GM18858 (cell line): ENCODE data around the gene INPPL1.
A peak's percentile ranks its signal among the peaks of the same experiment; 100 is the strongest.

Experiments used
- ATAC-seq: cut with Tn5 transposase; IDR thresholded peaks from one replicate; pipeline ENCODE4 v1.9.1; 2021; ENCODE audit not compliant: unreplicated experiment

INPPL1 gene

DNA sequence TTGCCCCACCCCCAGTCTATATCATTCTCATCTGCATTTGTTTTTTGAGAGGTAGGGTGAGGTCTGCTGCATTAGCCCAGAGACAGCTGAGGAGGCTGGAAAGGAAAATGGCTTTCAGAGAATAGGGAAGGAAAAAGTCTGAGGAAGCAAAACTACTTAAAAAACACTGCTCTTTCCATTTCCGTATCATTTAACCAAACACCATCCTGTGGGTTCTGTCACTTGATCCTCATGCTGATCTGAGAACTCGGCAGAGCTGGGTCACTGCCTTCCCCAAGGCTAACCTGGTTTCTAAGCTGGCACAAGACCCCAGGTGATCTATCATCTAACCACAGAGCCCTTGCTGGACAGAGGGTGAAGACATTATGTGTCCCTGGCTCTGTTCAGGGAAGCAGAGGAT, 6.7 kb upstream of the INPPL1 start:
- no peak for ATAC-seq

DNA sequence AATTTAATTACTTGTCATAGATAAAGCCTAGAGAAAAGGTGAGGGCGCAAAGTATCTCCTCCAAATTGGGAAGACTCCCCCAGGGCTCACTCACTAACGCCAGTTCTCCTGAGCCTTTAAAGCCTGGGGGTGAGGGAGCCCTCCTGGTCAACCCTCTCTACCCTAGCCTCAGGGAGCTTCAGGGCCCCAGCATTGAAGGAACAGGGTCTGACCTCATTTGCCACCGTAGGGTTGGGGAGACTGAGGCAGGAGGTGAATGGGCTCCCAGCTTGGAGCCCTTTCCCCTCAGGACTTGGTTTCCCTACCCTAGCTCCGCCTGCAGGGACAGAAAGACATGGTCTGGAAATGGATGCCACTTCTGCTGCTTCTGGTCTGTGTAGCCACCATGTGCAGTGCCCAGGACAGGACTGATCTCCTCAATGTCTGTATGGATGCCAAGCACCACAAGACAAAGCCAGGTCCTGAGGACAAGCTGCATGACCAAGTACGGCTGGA, 6.3 kb upstream of the INPPL1 start:
- no peak for ATAC-seq

DNA sequence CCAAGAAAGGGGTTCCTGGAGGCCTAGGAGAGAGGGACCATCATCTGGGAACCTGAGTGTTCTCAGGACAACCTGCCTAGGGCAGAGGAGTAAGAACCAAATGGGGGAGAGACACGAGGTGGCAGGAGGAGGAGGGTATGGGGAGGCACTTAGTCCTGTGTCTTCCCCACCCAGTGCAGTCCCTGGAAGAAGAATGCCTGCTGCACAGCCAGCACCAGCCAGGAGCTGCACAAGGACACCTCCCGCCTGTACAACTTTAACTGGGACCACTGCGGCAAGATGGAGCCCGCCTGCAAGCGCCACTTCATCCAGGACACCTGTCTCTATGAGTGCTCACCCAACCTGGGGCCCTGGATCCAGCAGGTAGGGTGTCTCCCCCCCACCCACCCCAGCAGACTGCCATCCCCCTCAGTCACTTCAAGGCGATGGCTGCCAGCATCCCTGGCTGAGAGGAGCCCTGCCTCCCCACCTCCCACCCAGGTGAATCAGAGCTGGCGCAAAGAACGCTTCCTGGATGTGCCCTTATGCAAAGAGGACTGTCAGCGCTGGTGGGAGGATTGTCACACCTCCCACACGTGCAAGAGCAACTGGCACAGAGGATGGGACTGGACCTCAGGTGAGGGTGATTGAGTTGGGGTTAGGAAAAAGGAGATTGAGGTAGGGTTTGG, 3.7 kb upstream of the INPPL1 start:
- ATAC-seq = no peak

DNA sequence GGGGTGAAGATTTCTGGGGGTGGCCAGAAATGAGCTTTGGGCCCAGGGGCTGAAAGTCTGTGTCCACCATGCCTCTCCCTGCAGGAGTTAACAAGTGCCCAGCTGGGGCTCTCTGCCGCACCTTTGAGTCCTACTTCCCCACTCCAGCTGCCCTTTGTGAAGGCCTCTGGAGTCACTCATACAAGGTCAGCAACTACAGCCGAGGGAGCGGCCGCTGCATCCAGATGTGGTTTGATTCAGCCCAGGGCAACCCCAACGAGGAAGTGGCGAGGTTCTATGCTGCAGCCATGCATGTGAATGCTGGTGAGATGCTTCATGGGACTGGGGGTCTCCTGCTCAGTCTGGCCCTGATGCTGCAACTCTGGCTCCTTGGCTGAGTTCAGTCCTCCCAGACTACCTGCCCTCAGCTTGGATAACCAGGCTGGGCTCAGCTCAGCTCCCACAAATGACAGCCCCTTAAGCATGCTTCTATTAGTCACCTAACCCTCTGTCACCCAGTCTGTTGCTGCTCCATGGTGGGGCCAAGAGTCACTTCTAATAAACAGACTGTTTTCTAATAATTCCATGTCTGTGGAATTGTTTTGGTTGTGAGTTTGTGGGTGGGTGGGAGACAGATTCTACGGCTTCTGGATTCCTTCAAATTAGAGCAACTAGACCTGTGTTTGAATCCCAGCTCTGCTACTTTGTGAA, 3.0 kb upstream of the INPPL1 start:
- ATAC-seq = no peak

DNA sequence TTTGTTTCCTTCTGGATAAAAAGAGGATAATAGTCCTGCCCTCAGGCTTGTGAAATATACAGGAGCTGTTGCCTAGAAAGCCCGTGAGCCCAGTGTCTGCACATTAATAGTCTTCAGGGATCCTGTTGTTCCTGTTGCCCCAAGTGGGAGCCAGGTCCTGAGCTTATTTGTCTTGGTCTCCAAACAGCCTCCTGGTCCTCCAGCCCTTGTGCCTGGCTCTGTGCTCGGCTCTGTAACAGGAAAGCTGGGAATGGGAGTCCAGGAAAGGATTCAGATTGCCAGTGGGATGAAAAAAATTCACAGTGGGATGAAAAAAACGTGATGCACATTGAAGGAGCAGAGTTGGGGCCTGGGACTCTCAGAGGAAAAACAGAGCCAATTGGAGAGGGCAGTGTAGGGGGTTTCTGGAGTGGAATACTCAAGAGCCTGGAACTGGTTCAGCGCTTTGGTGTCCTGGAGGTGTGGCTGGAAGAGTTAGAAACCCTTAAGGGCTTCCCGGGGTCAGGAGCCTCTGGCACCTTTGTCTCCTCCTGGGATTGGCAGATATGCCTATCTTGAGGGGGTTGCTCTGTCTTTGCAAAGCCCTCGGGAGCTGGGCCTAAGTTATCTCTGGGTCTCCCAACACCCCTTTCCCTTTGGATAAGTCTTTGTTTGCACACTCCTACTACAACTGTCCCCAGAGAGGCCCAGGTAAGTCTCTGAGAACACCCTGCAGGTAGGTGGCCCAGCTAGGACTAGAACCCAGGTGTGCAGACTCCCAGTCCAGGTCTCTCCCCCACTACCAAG, 2.3 kb upstream of the INPPL1 start:
- ATAC-seq = no peak

- peak; percentile 62 for ATAC-seq
Measured at GRCh38 chr11:72222907-72223614, 1.5 kb upstream of the INPPL1 start.

GRCh38 chr11:72223615-72224563, 678 bp upstream of the INPPL1 start:
- peak; percentile 20 for ATAC-seq

DNA sequence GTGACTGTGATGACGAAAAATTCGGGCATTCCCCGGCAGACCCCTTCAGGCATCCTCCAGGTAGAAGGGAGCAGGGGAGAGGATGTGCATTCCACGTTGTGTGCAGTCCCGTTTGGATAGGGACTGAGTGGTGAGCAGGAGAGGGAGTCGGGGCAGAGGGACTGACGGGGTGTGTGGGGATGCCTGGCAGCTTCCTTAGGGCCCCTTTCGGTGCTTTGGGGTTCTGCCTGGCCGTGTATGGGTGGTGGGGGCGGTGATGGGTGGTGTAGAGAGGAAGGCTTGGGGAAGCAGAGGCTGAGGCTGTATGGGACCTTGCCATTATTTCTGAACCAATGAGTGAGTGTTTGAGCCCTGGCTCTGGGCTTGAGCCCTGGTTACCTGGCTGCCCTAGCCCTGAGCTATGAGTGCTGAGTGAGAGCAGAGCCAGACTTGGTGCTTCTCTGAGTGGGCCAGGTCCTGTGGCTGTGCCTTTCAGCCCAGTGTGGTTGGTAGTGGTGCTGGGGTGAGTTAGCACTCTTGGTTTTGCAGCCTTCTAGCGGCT, 914 bp downstream of the INPPL1 start:
- no peak for ATAC-seq

GRCh38 chr11:72226701-72227100, 2.1 kb downstream of the INPPL1 start:
- ATAC-seq = no peak

GRCh38 chr11:72227316-72228228, 3.0 kb downstream of the INPPL1 start:
- no peak for ATAC-seq

GRCh38 chr11:72228229-72228843, 3.8 kb downstream of the INPPL1 start:
- no peak for ATAC-seq

DNA sequence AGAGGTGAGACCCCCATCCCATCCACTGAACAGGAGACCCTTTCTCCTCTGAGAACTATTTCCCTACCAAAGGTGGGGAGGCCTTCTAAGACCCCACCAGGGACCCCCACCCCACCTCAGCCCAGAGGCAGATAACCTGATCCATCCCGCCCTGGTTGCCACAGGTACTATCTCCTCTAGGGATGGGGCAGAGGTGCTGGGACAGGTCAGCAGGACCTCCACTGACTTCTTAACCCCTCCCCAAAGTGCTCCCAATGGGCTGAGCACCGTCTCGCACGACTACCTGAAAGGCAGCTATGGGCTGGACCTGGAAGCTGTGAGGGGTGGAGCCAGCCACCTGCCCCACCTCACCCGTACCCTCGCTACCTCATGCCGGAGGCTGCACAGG, 4.3 kb downstream of the INPPL1 start:
- no peak for ATAC-seq

DNA sequence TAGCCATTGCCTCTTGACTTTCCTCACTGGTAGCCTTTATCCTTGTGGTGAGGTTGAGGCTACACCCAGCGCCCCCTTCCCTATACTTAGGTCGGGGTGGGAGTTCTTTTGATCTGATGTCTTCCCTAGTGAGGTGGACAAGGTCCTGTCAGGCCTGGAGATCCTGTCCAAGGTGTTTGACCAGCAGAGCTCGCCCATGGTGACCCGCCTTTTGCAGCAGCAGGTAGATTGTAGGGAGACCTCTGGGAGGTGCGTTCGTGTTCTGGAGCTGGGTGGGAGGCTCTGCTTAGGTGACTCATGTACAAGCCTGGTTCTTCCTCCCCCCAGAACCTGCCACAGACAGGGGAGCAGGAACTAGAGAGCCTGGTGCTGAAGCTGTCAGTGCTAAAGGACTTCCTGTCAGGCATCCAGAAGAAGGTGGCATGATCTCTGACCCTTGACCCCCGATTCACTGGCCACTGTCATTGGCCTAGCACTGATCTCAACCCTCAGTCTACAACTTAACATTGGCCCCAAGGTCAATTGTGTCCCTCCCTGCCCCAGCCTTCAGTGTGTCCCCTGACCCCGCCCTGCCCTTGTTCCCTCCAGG, 4.9 kb downstream of the INPPL1 start:
- no peak for ATAC-seq

DNA sequence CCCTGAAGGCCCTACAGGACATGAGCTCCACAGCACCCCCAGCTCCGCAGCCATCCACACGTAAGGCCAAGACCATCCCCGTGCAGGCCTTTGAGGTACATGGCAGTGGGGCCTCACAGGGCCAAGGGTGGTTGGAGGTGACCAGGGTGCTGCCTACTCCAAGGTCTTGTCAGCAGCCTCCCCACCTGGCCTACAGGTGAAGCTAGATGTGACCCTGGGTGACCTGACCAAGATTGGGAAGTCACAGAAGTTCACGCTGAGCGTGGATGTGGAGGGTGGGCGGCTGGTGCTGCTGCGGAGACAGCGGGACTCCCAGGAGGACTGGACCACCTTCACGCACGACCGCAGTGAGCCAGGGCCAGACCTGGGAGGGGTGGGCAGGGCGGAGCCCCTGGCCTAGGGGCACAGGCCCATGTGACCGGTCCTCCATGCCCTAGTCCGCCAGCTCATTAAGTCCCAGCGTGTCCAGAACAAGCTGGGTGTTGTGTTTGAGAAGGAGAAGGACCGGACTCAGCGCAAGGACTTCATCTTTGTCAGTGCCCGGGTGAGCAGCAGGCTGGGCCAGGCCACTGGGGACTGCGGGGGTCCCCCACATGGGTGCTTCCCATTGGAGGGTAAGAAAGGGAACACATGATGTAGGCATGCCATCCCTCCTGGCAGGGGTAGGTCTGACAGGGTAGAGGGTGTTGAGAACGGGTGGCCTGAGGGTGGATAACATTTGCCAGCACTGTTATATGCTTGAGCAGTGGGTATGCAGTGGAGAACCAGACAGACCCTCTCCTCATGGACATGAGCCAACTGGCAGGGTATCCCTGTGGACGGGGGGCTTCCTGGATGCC, 5.6 kb downstream of the INPPL1 start:
- no peak for ATAC-seq

DNA sequence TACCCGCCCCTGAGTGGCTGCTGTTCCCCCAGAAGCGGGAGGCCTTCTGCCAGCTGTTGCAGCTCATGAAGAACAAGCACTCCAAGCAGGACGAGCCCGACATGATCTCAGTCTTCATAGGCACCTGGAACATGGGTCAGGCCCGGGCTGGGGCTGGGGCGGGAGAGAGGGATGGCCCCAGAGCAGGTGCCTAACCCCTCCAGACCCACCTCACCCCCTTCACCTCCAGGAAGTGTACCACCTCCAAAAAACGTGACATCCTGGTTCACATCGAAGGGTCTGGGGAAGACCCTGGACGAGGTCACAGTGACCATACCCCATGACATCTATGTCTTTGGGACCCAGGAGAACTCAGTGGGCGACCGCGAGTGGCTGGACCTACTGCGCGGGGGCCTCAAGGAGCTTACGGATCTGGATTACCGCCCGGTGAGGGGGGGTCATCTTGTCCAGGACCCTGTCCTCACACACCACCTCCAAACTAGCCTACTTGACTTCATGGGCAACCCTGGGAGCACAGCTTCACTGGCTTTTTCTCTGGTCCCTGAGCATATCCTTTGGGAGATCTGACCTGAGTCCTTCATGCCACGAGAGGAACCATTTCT, 6.3 kb downstream of the INPPL1 start:
- no peak for ATAC-seq

DNA sequence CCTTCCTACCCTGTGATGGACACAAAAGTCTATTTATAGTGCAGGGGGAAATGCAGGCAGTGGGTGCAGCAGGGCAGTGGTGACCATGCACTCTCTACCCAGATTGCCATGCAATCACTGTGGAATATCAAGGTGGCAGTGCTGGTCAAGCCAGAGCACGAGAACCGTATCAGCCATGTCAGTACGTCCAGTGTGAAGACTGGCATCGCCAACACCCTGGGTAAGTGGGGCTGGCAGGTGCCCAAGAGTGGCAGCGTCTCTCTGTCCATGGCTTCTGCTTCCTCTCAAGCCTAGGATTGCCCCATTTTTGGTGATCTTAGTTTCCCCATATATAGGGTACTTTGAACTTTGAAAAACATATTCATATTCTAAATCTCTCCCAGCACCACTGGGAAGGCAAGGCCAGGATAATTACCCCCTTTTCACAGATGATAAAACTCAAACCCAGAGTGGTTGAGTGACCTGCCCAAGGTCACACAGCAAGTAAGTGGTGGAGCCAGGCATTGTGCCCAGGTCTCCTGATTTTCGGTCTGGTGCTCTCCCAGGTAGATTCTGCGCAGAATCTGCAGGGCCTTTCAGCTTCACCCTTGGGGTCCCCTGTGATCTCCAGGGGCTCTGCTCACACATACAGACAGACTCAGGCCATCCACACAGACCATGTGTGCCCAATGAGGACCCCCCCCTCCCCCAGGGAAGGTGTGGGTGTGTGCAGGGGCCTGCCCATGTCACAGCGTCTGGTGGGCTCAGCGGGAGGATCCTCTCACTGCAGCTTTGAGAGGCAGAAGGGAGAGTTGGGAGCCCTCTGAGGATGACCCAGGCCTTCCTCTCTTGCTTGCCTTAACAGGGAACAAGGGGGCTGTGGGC, 7.1 kb downstream of the INPPL1 start:
- no peak for ATAC-seq
